Stimulated activated memory B cell treated with anti-CD40 and anti-IgM and Interleukin-4, amounts not matched to agents 10 μg/mL and 1 μg/mL and 100 μg/mL, for 72 hours (primary cell): ENCODE data around the gene MRNIP.
"Not testable (repeated sequence)": the region's sequence is repeated elsewhere in the genome, so short reads cannot be mapped to it uniquely, and the experiment has no call there.

Experiments used
- ATAC-seq: fragments of 150-1000 bp; cut with Tn5 transposase; 2 replicates; pipeline ENCODE4 v1.10.0; 2021
- H3K27ac Mint-ChIP-seq: one replicate; pipeline ENCODE4 v1.8.0; 2022; ENCODE audit warnings: mild to moderate bottlenecking, mixed read lengths
- H3K27me3 Mint-ChIP-seq: one replicate; pipeline ENCODE4 v1.8.0; 2022; ENCODE audit warnings: mixed read lengths
- H3K36me3 Mint-ChIP-seq: one replicate; pipeline ENCODE4 v1.8.0; 2022; ENCODE audit warnings: mixed read lengths
- H3K4me1 Mint-ChIP-seq: one replicate; pipeline ENCODE4 v1.8.0; 2022; ENCODE audit warnings: mixed read lengths
- H3K4me3 Mint-ChIP-seq: one replicate; pipeline ENCODE4 v1.8.0; 2022; ENCODE audit warnings: mild to moderate bottlenecking, moderate library complexity, mixed read lengths
- H3K9me3 Mint-ChIP-seq: one replicate; pipeline ENCODE4 v1.8.0; 2022; ENCODE audit warnings: mixed read lengths

MRNIP gene

DNA sequence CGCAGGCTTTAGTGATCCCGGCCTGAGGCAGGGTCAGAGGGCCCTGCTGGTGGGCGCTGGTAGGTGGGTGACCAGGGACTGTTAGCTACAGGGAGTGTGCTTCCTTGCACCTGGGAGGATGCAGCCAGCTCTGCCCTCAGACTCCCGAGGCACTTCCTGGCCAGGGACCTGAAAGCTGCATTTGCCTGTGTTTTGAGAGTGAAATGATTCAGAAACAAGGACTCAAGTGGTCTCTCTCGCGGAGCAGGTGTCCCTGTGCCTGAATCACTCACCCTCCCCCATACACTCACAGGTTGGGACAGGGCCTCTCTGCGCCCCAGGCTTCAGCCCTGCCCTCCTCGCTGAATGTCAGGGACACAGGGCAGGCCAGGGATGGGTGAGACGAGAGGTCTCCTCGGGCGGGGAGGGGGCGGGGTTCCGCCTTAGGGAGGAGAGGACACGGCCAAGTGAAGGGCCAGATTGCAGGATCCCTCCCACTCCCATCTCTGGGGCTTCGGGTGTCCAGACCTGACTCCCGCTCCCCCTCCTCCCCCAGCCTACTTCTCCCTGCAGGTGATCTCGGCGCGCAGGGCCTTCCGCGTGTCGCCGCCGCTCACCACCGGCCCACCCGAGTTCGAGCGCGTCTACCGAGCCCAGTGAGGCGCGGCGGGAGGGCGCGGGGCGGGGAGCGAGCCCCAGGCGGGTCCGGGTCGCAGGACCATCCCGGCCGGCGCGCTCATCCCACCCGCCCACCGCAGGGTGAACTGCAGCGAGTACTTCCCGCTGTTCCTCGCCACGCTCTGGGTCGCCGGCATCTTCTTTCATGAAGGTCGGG is 63.4 kb downstream of the MRNIP start:
- peak overlapping the region; percentile 54 for H3K27ac Mint-ChIP-seq
- no peak for ATAC-seq
- H3K4me1 Mint-ChIP-seq, result peaks cover 47% of the 10 kb centered on the region
- H3K4me3 Mint-ChIP-seq, result peak overlapping the region; percentile 81
- H3K36me3 Mint-ChIP-seq, result peaks cover 29% of the 10 kb centered on the region
- no peaks in the 10 kb centered on the region for H3K9me3 Mint-ChIP-seq
- H3K27me3 Mint-ChIP-seq, result no peaks in the 10 kb centered on the region

DNA sequence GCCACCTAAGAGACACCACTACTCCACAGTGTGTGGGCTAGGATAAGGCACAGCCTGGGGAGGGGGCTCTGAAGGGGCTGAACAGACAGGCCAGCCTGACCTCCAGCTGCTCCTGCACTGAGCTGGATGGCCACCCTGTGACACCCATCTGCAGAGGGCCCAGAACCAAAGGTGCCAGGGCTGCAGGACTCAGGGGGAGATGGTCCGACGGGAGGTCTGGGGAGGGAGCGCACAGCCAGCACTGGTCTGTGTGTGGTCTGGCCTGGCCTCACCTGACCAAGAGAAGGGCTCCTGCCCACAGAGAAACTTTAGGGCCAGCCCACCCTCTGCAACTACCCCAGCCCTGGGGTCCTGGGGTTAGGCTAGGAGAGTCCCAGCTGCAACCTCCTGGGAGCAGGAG is 64.0 kb downstream of the MRNIP start:
- Mint-ChIP-seq H3K27me3 (no peaks in the 10 kb centered on the region), H3K4me3 (peak overlapping the region; percentile 68), H3K36me3 (peaks cover 23% of the 10 kb centered on the region), H3K4me1 (peaks cover 45% of the 10 kb centered on the region), H3K27ac (peak overlapping the region; percentile 54), H3K9me3 (no peaks in the 10 kb centered on the region)
- no peak for ATAC-seq

DNA sequence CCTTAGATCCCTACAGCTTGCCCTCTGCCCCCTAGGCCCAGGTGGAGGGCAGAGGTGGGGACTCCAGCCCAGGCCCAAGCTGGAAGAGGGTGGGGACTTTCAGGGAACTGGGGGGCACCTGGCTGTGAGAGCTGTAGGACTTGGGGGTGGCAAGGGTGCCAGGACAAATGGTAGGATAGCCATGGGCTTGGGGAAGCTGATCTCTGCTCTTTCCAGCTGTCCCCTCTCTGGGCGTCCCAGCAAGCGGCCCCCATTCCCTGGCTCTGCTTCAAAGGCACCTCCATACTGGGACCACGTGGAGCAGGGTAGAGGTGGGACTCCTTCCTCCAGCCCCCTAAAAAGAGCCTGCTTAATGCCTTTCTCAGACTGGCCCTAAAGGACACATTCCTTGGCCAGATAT is 64.4 kb downstream of the MRNIP start:
- no peak for ATAC-seq
- Mint-ChIP-seq H3K27ac (peak overlapping the region; percentile 54), H3K36me3 (peaks cover 19% of the 10 kb centered on the region), H3K27me3 (no peaks in the 10 kb centered on the region), H3K4me3 (peak overlapping the region; percentile 34), H3K9me3 (peaks cover 3% of the 10 kb centered on the region), H3K4me1 (peaks cover 41% of the 10 kb centered on the region)

GRCh38 chr5:179793468-179794139 is 65.0 kb downstream of the MRNIP start, which contains the start of gene LTC4S:
TSS of gene LTC4S (plus strand) at chr5:179793986. CDS start at chr5:179794081, 95 bp downstream.
- Mint-ChIP-seq H3K27ac (peak within 1 kb of the TSS; percentile 54), H3K27me3 (no peaks in the 10 kb centered on the region), H3K36me3 (peaks cover 14% of the 10 kb centered on the region), H3K4me1 (peaks cover 40% of the 10 kb centered on the region), H3K9me3 (peaks cover 3% of the 10 kb centered on the region), H3K4me3 (peak within 1 kb of the TSS; percentile 68)
- ATAC-seq, result peak; percentile 48

DNA sequence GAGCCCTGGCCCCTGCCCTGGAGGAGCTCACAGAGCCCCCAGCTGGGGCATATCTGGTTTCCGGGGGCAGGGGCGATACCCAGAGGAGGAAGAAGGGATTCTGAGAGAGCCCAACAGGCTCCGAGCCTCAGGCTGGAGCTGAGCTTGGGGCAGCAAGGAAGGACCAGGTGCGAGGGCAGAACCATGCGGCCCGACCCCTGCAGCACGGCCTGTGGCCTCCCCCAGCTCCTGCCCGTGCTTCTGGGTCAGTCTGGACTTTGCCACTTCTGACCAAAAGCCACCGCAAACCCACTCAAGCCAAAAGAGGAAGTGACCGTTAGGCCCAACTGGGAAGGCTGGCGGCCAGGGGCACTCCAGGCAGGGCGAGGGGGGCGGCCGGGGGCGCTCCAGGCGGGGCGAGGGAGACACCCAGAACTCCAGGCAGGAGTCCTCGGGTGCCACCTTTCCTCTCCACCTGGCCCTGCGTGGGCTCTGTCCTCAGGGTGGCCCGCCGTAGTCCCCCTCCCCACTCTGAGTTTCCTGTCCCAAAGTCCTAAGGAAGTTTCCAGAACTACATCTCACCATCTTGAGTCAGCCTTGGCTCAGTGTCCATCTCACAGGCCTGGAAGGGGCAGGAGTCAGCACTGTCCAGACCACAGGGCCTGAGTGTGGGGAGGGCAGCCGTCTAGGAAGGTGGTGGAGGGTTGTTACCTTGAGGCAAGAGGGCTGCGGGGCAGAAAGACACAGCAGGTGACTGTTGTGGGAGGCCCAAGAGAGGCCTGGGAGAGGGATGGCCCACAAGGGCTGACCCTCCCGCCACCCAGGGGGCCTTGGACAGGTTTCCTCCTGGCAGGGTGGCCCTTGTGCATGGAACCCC is 65.8 kb downstream of the MRNIP start:
- ATAC-seq, result no peak
- H3K4me3 Mint-ChIP-seq, result no peak overlapping the region
- H3K9me3 Mint-ChIP-seq, result peaks cover 3% of the 10 kb centered on the region
- H3K27ac Mint-ChIP-seq, result peak overlapping the region; percentile 54
- H3K4me1 Mint-ChIP-seq, result peaks cover 40% of the 10 kb centered on the region
- H3K27me3 Mint-ChIP-seq, result no peaks in the 10 kb centered on the region
- peaks cover 8% of the 10 kb centered on the region for H3K36me3 Mint-ChIP-seq

DNA sequence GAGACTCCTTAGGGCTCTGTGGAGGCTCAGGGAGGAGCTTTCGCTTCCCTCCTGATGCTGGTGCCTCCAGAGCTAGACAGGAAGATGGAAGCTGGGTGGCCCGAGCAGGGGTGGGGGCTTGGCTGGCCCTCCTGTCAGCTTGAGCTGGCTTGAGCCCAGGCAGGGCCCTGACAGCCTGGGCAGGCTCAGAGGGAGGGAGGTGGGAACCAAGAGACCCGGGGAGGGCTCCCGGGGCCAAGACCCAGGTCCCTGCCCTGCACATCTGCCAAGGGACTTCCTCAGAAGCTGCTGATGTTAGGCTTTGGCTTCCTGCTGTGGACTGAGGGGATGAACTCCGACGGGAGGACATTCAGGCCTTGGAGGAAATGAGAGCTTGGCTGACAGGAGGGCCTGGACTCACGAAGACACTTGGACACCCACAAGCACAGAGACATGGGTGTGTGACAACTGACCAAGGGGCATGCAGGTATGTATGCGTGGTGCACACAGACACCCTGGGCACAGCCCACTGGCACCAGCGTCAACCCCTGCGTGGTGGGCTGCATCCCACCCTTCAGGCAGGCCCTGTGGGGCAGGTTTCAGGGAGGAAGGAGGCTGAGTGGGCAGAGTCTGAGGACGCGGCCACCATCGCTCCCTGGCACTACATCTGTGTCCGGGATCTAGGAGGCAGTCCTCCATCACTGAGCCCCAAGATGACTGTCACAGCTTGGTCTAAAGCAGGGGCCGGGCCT is 66.6 kb downstream of the MRNIP start:
- H3K36me3 Mint-ChIP-seq, result peaks cover 5% of the 10 kb centered on the region
- no peaks in the 10 kb centered on the region for H3K27me3 Mint-ChIP-seq
- peaks cover 3% of the 10 kb centered on the region for H3K9me3 Mint-ChIP-seq
- H3K4me1 Mint-ChIP-seq, result peaks cover 37% of the 10 kb centered on the region
- ATAC-seq, result no peak
- H3K4me3 Mint-ChIP-seq, result no peak overlapping the region
- no peak overlapping the region for H3K27ac Mint-ChIP-seq

GRCh38 chr5:179789278-179789677 is 69.3 kb downstream of the MRNIP start:
- H3K36me3 Mint-ChIP-seq, ATAC-seq, H3K27me3 Mint-ChIP-seq, H3K4me3 Mint-ChIP-seq, H3K9me3 Mint-ChIP-seq, H3K27ac Mint-ChIP-seq: not testable (repeated sequence)
- peaks cover 29% of the 10 kb centered on the region for H3K4me1 Mint-ChIP-seq

GRCh38 chr5:179788193-179788854 is 70.3 kb downstream of the MRNIP start:
- Mint-ChIP-seq H3K27ac (no peak overlapping the region), H3K36me3 (no peaks in the 10 kb centered on the region), H3K27me3 (no peaks in the 10 kb centered on the region), H3K9me3 (peaks cover 3% of the 10 kb centered on the region), H3K4me1 (peaks cover 19% of the 10 kb centered on the region), H3K4me3 (no peak overlapping the region)
- ATAC-seq, result no peak
